ENCODE data around the gene SLC27A5.

The SLC27A5 gene

GRCh38 chr19:58538257-58539168 lies 26.7 kb upstream of the SLC27A5 start:
- Histone ChIP-seq H3K4me3 (ENCODE audit: low read depth, low read length) (no peak overlapping the region), H3K36me3 (no peaks in the 10 kb centered on the region), H3K9me3 (ENCODE audit: severe bottlenecking) (no peaks in the 10 kb centered on the region), H3K27ac (no peak overlapping the region), H3K27me3 (ENCODE audit: insufficient read depth, low read depth, severe bottlenecking) (no peaks in the 10 kb centered on the region)
- TF ChIP-seq, protein P1, sequence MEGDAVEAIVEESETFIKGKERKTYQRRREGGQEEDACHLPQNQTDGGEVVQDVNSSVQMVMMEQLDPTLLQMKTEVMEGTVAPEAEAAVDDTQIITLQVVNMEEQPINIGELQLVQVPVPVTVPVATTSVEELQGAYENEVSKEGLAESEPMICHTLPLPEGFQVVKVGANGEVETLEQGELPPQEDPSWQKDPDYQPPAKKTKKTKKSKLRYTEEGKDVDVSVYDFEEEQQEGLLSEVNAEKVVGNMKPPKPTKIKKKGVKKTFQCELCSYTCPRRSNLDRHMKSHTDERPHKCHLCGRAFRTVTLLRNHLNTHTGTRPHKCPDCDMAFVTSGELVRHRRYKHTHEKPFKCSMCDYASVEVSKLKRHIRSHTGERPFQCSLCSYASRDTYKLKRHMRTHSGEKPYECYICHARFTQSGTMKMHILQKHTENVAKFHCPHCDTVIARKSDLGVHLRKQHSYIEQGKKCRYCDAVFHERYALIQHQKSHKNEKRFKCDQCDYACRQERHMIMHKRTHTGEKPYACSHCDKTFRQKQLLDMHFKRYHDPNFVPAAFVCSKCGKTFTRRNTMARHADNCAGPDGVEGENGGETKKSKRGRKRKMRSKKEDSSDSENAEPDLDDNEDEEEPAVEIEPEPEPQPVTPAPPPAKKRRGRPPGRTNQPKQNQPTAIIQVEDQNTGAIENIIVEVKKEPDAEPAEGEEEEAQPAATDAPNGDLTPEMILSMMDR (IDR thresholded peaks at IDR 0.05; ENCODE audit: low read depth, low read length): no peak
- DNase-seq: no peak

DNA sequence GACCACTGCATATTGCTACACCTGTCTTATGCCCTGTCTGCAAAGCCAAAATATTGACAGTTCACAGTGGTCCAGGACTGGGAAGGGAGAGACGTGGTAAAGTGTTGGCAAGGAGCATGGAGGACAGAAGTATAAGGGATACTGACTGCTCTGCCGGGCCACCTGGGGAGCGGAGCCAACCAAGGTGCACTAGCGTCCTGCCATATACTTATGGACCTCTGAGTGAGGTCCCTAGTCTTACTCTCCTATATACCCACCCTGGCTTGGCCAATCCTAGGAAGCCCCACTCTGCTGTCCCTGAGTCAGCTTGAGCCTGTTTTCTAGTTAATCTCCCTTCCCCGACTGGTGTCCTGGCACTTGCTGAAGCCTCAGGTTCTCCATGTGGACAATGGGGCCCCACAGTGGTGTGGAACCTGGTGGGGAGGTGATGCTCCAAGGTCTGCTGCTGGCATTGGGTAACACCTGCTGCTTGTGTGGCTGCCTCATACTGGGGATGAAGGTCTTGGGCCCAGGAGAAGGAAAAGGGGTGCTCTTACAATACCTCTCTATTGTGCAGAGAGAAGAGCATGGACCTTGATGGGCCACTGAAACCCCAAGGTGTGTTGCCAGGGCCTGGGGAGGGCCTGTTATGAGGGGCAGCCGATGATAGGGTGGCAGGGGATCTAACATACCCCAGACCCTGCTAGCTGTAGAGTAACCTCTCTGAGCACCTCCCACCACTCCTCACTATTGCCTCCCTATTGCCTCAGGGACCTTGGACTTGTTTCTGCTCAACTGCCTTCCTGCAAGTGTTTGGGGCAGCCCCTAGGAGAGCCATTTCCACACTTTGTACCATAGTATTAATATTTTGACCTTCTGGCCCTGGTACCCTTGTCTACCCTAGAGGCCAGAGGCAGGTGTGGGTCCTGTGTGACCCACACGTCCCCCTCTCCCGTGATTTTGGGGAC lies 25.3 kb upstream of the SLC27A5 start:
- H3K9me3 ChIP-seq (ENCODE audit: severe bottlenecking): no peaks in the 10 kb centered on the region
- DNase-seq: no peak
- no peaks in the 10 kb centered on the region for H3K27me3 ChIP-seq (ENCODE audit: insufficient read depth, low read depth, severe bottlenecking)
- no peak overlapping the region for H3K4me3 ChIP-seq (ENCODE audit: low read depth, low read length)
- TF ChIP-seq, protein P1 (IDR thresholded peaks at IDR 0.05; ENCODE audit: low read depth, low read length): no peak
- H3K36me3 ChIP-seq: no peaks in the 10 kb centered on the region
- H3K27ac ChIP-seq: no peak overlapping the region

DNA sequence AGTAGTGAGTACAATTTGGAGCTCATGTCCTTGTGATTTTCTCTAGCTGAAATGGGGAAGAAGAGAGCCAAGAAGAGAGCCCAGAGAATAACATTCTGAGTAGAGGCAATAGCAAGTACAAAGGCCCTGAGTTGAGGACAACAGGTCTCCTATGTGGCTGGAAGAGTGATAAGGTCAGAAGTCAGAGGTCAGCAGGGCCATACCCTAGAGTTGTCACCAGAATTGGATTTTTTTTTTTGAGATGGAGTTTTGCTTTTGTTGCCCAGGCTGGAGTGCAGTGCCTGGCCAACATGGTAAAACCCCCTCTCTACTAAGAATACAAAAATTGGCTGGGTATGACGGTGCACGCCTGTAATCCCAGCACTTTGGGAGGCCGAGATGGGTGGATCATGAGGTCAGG lies 24.1 kb upstream of the SLC27A5 start:
- Histone ChIP-seq H3K27ac (no peak overlapping the region), H3K27me3 (ENCODE audit: insufficient read depth, low read depth, severe bottlenecking) (no peaks in the 10 kb centered on the region), H3K9me3 (ENCODE audit: severe bottlenecking) (no peaks in the 10 kb centered on the region), H3K4me3 (ENCODE audit: low read depth, low read length) (no peak overlapping the region), H3K36me3 (no peaks in the 10 kb centered on the region)
- no peak for DNase-seq
- TF ChIP-seq, protein P1 (IDR thresholded peaks at IDR 0.05; ENCODE audit: low read depth, low read length): no peak

GRCh38 chr19:58531034-58531840 lies 19.4 kb upstream of the SLC27A5 start:
- no peak for DNase-seq
- Histone ChIP-seq H3K27me3 (ENCODE audit: insufficient read depth, low read depth, severe bottlenecking) (no peaks in the 10 kb centered on the region), H3K9me3 (ENCODE audit: severe bottlenecking) (no peaks in the 10 kb centered on the region), H3K27ac (no peak overlapping the region), H3K4me3 (ENCODE audit: low read depth, low read length) (no peak overlapping the region), H3K36me3 (no peaks in the 10 kb centered on the region)
- TF ChIP-seq, protein P1 (IDR thresholded peaks at IDR 0.05; ENCODE audit: low read depth, low read length): no peak

- H3K4me3 ChIP-seq (ENCODE audit: low read depth, low read length): no peak overlapping the region
- no peak overlapping the region for H3K27ac ChIP-seq
- H3K27me3 ChIP-seq (ENCODE audit: insufficient read depth, low read depth, severe bottlenecking): no peaks in the 10 kb centered on the region
- H3K36me3 ChIP-seq: no peaks in the 10 kb centered on the region
- no peaks in the 10 kb centered on the region for H3K9me3 ChIP-seq (ENCODE audit: severe bottlenecking)
- TF ChIP-seq, protein P1 (IDR thresholded peaks at IDR 0.05; ENCODE audit: low read depth, low read length): no peak
- no peak for DNase-seq
Measured at GRCh38 chr19:58529405-58529804, 17.6 kb upstream of the SLC27A5 start.
